Measurements from ENCODE around the gene ITPRID1.

DNA sequence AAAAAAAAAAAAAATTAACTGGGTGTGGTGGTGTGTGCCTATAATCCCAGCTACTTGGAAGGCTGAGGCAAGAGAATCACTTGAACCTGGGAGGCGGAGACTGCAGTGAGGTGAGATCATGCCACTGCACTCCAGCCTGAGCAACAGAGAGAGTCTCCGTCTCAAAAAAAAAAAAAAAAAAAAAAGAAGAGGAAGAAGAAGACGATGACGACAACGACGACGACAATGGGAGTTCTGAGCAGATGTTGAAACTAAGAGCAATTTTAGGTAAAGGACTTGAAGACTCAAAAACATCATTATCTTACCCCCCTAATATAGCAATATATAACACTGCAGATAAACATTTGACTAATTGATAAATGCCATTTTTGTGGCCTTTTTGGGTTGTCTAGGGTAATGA, 133.6 kb downstream of the ITPRID1 start:
- TF ChIP-seq EP300 (IDR thresholded peaks at IDR 0.05) = no peak
- TF ChIP-seq, protein P1, sequence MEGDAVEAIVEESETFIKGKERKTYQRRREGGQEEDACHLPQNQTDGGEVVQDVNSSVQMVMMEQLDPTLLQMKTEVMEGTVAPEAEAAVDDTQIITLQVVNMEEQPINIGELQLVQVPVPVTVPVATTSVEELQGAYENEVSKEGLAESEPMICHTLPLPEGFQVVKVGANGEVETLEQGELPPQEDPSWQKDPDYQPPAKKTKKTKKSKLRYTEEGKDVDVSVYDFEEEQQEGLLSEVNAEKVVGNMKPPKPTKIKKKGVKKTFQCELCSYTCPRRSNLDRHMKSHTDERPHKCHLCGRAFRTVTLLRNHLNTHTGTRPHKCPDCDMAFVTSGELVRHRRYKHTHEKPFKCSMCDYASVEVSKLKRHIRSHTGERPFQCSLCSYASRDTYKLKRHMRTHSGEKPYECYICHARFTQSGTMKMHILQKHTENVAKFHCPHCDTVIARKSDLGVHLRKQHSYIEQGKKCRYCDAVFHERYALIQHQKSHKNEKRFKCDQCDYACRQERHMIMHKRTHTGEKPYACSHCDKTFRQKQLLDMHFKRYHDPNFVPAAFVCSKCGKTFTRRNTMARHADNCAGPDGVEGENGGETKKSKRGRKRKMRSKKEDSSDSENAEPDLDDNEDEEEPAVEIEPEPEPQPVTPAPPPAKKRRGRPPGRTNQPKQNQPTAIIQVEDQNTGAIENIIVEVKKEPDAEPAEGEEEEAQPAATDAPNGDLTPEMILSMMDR (IDR thresholded peaks at IDR 0.05) = no peak
